Pancreas (tissue), 10 donors: Measurements from ENCODE around the gene CACNG7. TPM values are rescaled to one million over a fixed set of nuclear protein-coding genes. Genes with fewer than 3 reads are reported as not detected.

ENCODE experiments used
- ATAC-seq, 4 donors: fragments of 200-7000 bp; cut with Tn5 transposase; one replicate each; pipeline versions ENCODE4 v1.8.0 to v1.9.1; 2020; ENCODE audit warnings: mild to moderate bottlenecking in 4 of 4, moderate library complexity in 4 of 4
- DNase-seq, 6 donors: peaks; one replicate each; pipeline ENCODE4 v3.0.0-alpha.2; 2020
- FAIRE-seq: peaks from 2 replicates; lab custom pipeline; 2012; peaks lifted over from hg19 to GRCh38; lab: Jason Lieb, UNC
- H3K27ac ChIP-seq, 4 donors: fragments of 200-600 bp; sonication (generic); 1 replicate in 3 of 4; 2 replicates in 1 of 4; pipeline versions ENCODE4 v1.5.0 to v1.8.0; 2020
- H3K27me3 ChIP-seq, 4 donors: fragments of 200-600 bp; one replicate each; pipeline ENCODE4 v1.8.0; 2021
- H3K36me3 ChIP-seq, 3 donors: fragments of 200-600 bp; sonication (generic) in 1 of 3; one replicate each; pipeline versions ENCODE4 v1.5.0 to v1.8.0; 2020 to 2021
- H3K4me1 ChIP-seq, 3 donors: fragments of 200-600 bp; one replicate each; pipeline ENCODE4 v1.8.0; 2021
- H3K4me3 ChIP-seq, 4 donors: fragments of 200-600 bp; sonication (generic) in 2 of 4; one replicate each; pipeline versions ENCODE4 v1.5.0 to v1.8.0; 2020 to 2021
- H3K9me3 ChIP-seq, 4 donors: fragments of 200-600 bp; one replicate each; pipeline ENCODE4 v1.8.0; 2021
- CTCF ChIP-seq, 4 donors: fragments of 200-600 bp; sonication (generic) in 3 of 4; IDR thresholded peaks; one replicate each; pipeline versions ENCODE4 v1.5.0 to v1.8.0; 2021; ENCODE audit warnings: antibody characterized with exemption in 4 of 4
- WGBS, 2 donors: extraction: QIAGEN DNeasy Blood & Tissue Kit; methylation state at CpG; one replicate each; pipeline ENCODE4 v1.1.7; 2013; 5-methylcytosine and 5-hydroxymethylcytosine counted together
- intact Hi-C, 3 donors: fragments of 100-400 bp; cut with DNase I; formaldehyde crosslinking; loops; one replicate each; pipeline versions ENCODE4 v1.11.1 to v1.14.2; 2022
- polyA plus RNA-seq, 2 donors: library from polyadenylated mRNA; stranded (reverse); fragments of 200-250 nt; gene quantifications; one replicate each; pipeline ENCODE4 v1.2.3, GENCODE V29; 2013
- total RNA-seq, 6 donors: library from RNA; stranded (reverse); fragmentation: NEBNext Ultra II Directional in 4 of 6; extraction: Animal tissue kit (Norgen Biotek cat#: 25700) in 4 of 6; gene quantifications; one replicate each; pipeline versions ENCODE4 v1.2.1 to v1.2.4, GENCODE V29; 2021 to 2023
- donor health status: healthy with polysubstance abuse.
- donor health status: DM: no; HTN: no; CAD: no; lungs with moderate emphysema.
- donor health status: DM: no; HTN: no; CAD: no.
- donor health status: control.
- donor health status: control.
- donor health status: Bipolar disorder and iron deficiency.
- donor health status: DM: yes; HTN: yes; CAD: no.
- donor health status: DM: no; HTN: no; CAD: no.
- donor health status: DM: no; HTN: no; CAD: no.
- donor health status: DM: yes; HTN: yes; CAD: no.

CACNG7 gene
- total and polyA plus RNA-seq, 8 donors = 0.02 to 0.09 (median 0.06) TPM; not detected in 4

- Histone ChIP-seq H3K36me3 (no peaks in the 10 kb centered on the region), H3K9me3 (no peaks in the 10 kb centered on the region), H3K27ac (no peak overlapping the region), H3K27me3 (peaks cover 0 to 15% (median 0%) of the 10 kb centered on the region in 4 donors), H3K4me1 (no peaks in the 10 kb centered on the region), H3K4me3 (no peak overlapping the region)
- DNase-seq = no peak
- 49 to 62% methylated on average over 8 of the region's 8 CpGs for WGBS, 2 donors
- FAIRE-seq = no peak
- ATAC-seq = peak in 1 of 4 donors; percentile 15
- intact Hi-C loops = no loop called here
- no peak for TF ChIP-seq CTCF (IDR thresholded peaks at IDR 0.05)
These were observed 16.1 kb upstream of the CACNG7 start for GRCh38 chr19:53892981-53893325.

GRCh38 chr19:53894707-53895106 lies 14.4 kb upstream of the CACNG7 start:
- Histone ChIP-seq H3K4me1 (no peaks in the 10 kb centered on the region), H3K36me3 (no peaks in the 10 kb centered on the region), H3K9me3 (no peaks in the 10 kb centered on the region), H3K27ac (no peak overlapping the region), H3K4me3 (no peak overlapping the region), H3K27me3 (peaks cover 0 to 15% (median 0%) of the 10 kb centered on the region in 4 donors)
- WGBS, 2 donors = 55 to 71% methylated on average over 9 of the region's 9 CpGs
- no peak for DNase-seq
- TF ChIP-seq CTCF (IDR thresholded peaks at IDR 0.05) = no peak
- ATAC-seq = no peak
- FAIRE-seq = no peak
- intact Hi-C loops = no loop called here

- ATAC-seq = no peak
- 25 to 27% methylated on average over 4 of the region's 4 CpGs for WGBS, 2 donors
- Histone ChIP-seq H3K4me1 (no peaks in the 10 kb centered on the region), H3K27ac (no peak overlapping the region), H3K36me3 (no peaks in the 10 kb centered on the region), H3K9me3 (no peaks in the 10 kb centered on the region), H3K4me3 (no peak overlapping the region), H3K27me3 (peaks cover 0 to 8% (median 0%) of the 10 kb centered on the region in 4 donors)
- no peak for DNase-seq
- no peak for FAIRE-seq
- no peak for TF ChIP-seq CTCF (IDR thresholded peaks at IDR 0.05)
- intact Hi-C loops = no loop called here
These were observed 12.4 kb upstream of the CACNG7 start for GRCh38 chr19:53896682-53897081.

GRCh38 chr19:53897459-53897858 lies 11.6 kb upstream of the CACNG7 start:
- DNase-seq = no peak
- no peak for TF ChIP-seq CTCF (IDR thresholded peaks at IDR 0.05)
- Histone ChIP-seq H3K27ac (no peak overlapping the region), H3K4me1 (no peaks in the 10 kb centered on the region), H3K27me3 (peaks cover 0 to 11% (median 0%) of the 10 kb centered on the region in 4 donors), H3K4me3 (no peak overlapping the region), H3K36me3 (no peaks in the 10 kb centered on the region), H3K9me3 (no peaks in the 10 kb centered on the region)
- intact Hi-C loops = no loop called here
- WGBS, 2 donors = 33 to 39% methylated on average over 4 of the region's 4 CpGs
- no peak for ATAC-seq
- FAIRE-seq = no peak

GRCh38 chr19:53898166-53898565 lies 10.9 kb upstream of the CACNG7 start:
- Histone ChIP-seq H3K27ac (no peak overlapping the region), H3K27me3 (peaks cover 0 to 13% (median 0%) of the 10 kb centered on the region in 4 donors), H3K4me1 (no peaks in the 10 kb centered on the region), H3K9me3 (no peaks in the 10 kb centered on the region), H3K4me3 (no peak overlapping the region), H3K36me3 (no peaks in the 10 kb centered on the region)
- ATAC-seq (no peak), FAIRE-seq (no peak), DNase-seq (no peak)
- no peak for TF ChIP-seq CTCF (IDR thresholded peaks at IDR 0.05)
- intact Hi-C loops = no loop called here
- 8 to 11% methylated on average over 16 of the region's 16 CpGs for WGBS, 2 donors
